ENCODE data around the gene BRAT1.

- no peak for TF ChIP-seq CTCF (conservative IDR thresholded peaks at IDR 0.05; ENCODE audit: low read length)
- TF ChIP-seq EZH2phosphoT487 (IDR thresholded peaks at IDR 0.05; ENCODE audit: borderline replicate concordance, low read depth, low read length) = no peak
Measured at GRCh38 chr7:2545746-2546425, 9.4 kb downstream of the BRAT1 start.
